GF-D8 (cell line): ENCODE results near the gene OLIG3.

Source experiments
- DNase-seq: peaks from one replicate; lab custom pipeline; 2025; lab: John Stamatoyannopoulos, UW

Gene OLIG3

GRCh38 chr6:137494281-137494987 is at the start of gene OLIG3:
TSS of gene OLIG3 (minus strand) at chr6:137494394. CDS start at chr6:137494170, 224 bp downstream.
- DNase-seq: no peak

DNA sequence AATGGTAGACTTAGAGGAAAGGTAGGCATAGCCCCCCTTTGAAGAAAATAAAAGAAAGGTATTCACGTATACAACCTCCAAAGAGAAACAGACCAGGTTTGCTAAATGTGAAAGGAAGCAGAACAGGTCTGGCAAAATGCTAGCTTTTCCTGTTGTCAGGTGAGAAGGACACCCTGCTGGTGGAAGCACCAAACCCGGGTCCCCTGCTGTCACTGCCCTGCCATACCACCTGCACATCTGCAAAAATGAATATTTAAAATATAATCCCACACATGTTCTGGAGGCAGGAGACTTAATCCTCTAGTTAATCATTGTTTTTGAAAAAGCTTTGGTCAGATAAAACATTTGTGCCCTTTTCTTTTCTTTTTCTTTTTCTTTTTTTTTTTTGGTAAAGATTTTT is 48.9 kb upstream of the OLIG3 start:
- DNase-seq: no peak

- DNase-seq: no peak
These were observed 48.5 kb upstream of the OLIG3 start for GRCh38 chr6:137542713-137543112.

- DNase-seq: no peak
These were observed 47.4 kb upstream of the OLIG3 start for GRCh38 chr6:137541534-137542063.

- DNase-seq: no peak
These were observed 42.0 kb upstream of the OLIG3 start for GRCh38 chr6:137536104-137536773.

GRCh38 chr6:137531376-137532092 is 37.3 kb upstream of the OLIG3 start:
- no peak for DNase-seq

- no peak for DNase-seq
These were observed 36.2 kb upstream of the OLIG3 start for GRCh38 chr6:137530404-137530803.

GRCh38 chr6:137522831-137523230 is 28.6 kb upstream of the OLIG3 start:
- DNase-seq: no peak

- no peak for DNase-seq
These were observed 28.1 kb upstream of the OLIG3 start for GRCh38 chr6:137522198-137522798.

DNA sequence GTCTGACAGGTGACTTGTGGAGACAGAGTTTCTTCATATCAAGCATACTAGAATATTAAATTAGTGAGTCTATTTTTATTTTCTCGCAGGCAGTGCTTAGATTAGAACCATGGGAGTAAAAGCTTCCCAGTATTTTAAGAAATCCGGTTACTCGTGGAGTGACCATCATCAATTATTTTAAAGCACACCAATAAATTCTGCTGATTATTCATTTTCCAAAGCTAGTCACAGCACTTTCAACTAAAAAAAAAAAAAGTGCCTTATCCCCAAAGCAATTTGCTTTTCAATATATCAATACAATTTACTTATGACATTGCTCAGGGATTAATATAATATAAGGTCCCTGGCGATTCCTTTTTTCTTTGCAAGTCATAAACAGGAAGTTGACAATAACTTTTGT is 26.3 kb upstream of the OLIG3 start:
- DNase-seq: no peak

GRCh38 chr6:137519629-137520176 is 25.5 kb upstream of the OLIG3 start:
- DNase-seq: no peak

DNA sequence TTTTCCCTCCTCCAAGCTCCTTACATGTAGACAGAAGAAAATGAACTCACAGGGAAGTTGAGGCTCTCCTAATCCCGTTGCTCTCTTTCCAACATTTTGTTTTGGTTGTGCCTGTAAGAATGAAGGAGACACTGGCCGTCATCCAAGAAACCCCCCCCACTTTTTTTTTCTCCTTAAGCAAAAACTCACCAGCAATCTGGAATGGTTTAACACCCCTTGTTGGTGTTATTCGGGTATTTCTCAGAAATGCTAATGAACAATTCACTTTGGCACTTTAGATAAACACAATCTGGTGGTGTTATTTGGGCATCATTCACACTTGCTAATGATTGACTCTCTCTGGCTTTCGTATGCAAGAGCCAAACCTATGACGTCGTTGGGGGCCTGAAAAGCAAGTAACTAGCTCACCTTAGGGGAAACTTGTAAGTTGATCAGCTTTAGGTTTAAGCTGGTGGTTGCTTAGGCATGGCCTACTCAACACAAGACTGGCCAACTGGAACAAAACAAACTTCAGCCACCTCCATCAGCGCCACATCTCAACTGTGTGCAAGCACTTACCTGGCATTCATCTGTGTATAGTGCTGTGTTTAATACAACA is 24.3 kb upstream of the OLIG3 start:
- no peak for DNase-seq

DNA sequence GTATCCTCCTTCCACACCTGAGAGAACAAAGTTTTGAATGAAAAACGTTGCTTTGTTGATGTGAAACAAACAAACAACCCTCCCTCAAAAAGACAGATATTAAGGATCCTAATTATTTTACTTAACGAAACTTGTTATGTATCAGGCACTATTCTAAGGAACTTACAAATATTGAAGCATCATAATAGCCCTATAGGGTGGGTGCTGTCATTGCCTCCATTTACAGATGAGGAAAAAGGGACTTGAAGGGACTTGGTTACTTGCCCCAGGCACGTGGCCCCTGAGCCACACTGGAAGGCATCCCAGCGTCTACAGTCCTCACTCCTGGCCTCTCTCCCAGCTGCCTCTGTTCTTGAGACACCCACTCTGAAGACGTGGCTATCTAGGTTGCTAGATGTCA is 20.2 kb upstream of the OLIG3 start:
- no peak for DNase-seq

DNA sequence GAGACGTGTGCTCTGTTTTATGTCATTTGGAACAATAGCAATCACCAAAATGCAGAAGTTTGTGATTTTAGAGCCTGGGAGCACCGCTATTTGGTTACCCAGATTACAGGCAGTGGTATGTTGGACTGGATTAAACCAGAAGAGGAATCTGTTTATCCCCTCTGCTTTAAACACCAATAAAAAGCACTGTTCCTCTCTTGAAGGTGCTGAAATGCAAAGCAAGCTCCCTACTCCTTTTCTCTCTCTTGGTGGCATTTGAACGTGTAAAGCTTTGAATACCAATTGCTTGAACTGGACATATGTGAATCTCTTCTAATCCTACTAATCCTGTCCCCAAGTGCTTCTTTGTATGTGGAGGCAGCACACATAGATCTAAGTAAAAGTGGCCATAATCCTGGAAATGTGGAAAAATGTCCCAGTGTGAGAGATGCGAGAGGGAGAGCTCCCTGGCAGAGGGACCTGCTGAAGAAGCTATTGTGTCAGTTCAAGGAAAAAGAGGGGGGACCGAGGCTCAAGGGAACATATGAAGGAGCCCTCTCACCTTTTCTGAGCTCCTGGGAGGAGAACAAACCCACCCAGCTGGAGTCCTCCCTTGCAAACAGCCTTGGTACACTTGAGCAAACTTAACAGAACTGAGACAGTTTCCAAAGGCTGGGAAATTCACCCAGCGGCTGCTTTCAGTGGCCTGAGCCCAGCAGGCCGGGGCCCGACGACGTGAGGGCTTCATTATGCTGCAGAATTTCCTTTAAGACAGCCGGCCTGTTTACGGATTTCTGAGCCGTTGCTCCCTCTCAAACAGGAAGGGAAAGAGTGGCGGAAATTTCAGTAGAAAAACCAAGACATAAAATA is 18.8 kb upstream of the OLIG3 start:
- DNase-seq: no peak

GRCh38 chr6:137510923-137511322 is 16.7 kb upstream of the OLIG3 start:
- no peak for DNase-seq

DNA sequence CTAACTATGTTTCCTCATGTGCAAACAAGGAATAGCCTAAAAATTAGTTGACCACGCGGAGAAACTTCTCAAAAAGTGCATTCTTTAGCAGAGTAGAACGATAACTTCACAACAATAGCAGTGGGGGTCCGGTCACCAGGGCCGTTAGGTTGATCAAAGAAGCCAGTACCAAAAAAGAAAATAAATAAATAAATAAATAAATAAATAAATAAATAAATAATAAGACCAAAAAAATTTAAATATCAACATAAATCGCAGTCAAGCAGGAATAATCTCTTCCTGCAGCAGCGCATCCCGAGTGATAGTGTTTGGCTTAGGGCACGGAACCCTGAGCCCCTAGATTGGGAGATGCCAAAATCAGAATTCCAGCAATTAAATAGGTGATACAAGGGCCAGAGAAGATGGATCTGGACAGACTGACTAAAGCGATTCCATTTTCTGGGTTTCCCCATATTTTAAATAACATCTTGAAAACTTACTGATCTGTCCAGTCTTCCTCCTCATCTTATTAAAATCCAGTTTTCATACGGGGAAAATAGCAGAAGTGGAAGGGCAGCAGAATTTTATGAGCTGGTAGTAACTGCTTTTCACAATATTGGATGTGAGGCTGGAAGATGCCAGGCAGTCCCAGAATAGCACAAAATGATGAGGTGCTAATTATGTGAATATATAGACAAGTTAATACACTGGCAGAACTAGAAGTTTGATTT is 4.4 kb upstream of the OLIG3 start:
- DNase-seq: no peak

DNA sequence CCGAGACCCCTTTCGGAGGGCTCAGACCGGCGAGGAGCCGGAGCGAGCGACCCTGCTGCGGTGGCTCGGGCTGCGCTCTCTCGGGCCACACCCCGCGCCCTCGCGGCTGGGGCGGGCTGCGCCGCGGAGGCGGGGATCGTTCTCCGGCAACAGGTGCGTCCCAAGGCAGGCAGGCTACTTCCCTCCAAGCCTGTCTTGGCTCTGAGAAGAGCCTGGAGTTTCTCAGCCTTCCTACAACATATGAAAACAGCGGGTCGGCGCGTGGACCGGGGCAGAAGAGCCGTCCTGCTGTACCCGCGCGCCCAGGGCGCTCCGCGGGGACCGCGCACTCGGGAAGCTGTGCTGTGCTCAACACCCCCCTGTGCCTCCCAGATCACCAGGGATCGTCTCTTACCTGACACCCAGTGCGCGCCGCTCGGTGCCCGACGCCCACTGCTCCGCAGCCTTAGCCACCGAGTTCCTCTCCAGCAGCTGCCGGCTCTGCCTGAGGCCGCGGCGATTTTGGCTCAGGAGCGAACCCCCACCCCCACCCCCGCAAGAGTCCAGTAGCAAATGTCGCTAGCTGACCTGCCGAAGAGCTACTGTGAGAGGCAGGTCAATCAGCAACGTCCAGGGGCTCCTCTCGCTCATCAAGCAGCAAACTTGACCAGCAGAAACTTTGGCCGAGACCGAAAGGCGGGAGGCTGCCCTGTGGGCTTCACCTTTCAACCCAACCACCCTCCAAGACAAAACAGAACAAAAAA is 3.7 kb upstream of the OLIG3 start:
- no peak for DNase-seq

DNA sequence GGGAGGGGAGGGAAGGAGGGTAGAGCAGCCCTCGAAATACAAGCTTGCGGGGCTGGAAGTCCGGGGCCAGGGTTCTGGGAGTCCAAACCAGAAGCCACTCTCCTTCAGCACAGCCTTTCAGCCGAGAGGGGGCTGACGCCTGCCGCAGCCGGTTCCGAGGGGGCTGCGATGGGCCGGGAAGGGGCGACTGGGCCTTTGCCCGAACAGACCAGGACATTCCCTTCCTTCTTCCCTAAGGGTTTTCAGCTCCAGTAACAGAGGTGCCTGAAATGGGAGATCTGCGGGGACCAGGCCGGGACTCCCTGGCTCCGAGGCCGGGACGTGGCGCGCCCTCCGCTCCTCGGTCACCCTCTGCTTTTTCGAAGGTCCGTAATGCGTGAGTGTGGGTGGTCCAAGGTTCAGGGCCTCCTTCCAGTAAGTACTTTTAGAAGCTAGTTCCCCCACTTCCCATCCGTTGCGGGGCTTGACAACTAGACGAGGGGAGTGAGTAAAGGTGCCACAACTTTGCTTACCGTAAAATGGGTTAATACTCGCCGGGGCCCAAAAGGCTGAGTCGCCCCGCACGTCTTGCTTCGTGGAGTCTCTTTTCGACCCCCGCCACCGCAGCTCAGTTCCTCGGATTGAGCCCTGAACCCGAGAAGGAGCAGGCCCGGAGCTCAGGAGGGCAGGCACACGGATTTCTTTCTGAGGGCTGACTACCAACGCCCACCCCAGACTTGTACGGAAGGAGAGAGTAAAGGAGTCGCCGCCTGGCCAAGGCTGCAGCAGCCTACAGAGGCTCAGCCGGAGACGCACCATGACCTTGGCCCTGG is 2.9 kb upstream of the OLIG3 start:
- no peak for DNase-seq

GRCh38 chr6:137496368-137496767 is 2.2 kb upstream of the OLIG3 start:
- DNase-seq: no peak
